HG02973 (cell line): ENCODE measurements around the gene MRPL28.
A peak's percentile ranks its signal among the peaks of the same experiment; 100 is the strongest.
"Not testable (repeated sequence)": the region's sequence is repeated elsewhere in the genome, so short reads cannot be mapped to it uniquely, and the experiment has no call there.

Source experiments
- ATAC-seq: cut with Tn5 transposase; IDR thresholded peaks from one replicate; pipeline ENCODE4 v1.9.1; 2021; ENCODE audit warnings: moderate library complexity; ENCODE audit not compliant: unreplicated experiment

Gene MRPL28

GRCh38 chr16:370443-370842 is at the start of gene MRPL28:
Gene MRPL28, minus strand, starts transcription at chr16:370538. Its CDS starts 320 bp downstream, at chr16:370218.
- peak; percentile 77 for ATAC-seq

- not testable (repeated sequence) for ATAC-seq
Measured at GRCh38 chr16:415170-415498, 44.8 kb upstream of the MRPL28 start.

GRCh38 chr16:414395-415169 is 44.2 kb upstream of the MRPL28 start:
- ATAC-seq, result no peak

- ATAC-seq, result no peak
Measured at GRCh38 chr16:411576-412265, 41.4 kb upstream of the MRPL28 start.

- no peak for ATAC-seq
Measured at GRCh38 chr16:410516-411178, 40.3 kb upstream of the MRPL28 start.

GRCh38 chr16:407253-407652 is 36.9 kb upstream of the MRPL28 start:
- ATAC-seq, result no peak

GRCh38 chr16:405548-406506 is 35.5 kb upstream of the MRPL28 start:
- no peak for ATAC-seq

- ATAC-seq, result no peak
Measured at GRCh38 chr16:404971-405486, 34.7 kb upstream of the MRPL28 start.

GRCh38 chr16:401468-402348 is 31.4 kb upstream of the MRPL28 start, which contains the start of gene DECR2:
Gene DECR2, plus strand, starts transcription at chr16:401885. Its CDS starts 79 bp downstream, at chr16:401964.
- ATAC-seq, result peak; percentile 43

GRCh38 chr16:400061-400591 is 29.8 kb upstream of the MRPL28 start:
- no peak for ATAC-seq

- ATAC-seq, result no peak
Measured at GRCh38 chr16:399340-400019, 29.1 kb upstream of the MRPL28 start.

GRCh38 chr16:398561-399339 is 28.4 kb upstream of the MRPL28 start:
- no peak for ATAC-seq

- no peak for ATAC-seq
Measured at GRCh38 chr16:397736-398332, 27.5 kb upstream of the MRPL28 start.

- ATAC-seq, result no peak
Measured at GRCh38 chr16:397135-397661, 26.9 kb upstream of the MRPL28 start, which contains the start of gene NME4. Gene NME4, plus strand, starts transcription at chr16:397199. Its CDS starts 24 bp downstream, at chr16:397223.

GRCh38 chr16:396605-397004 is 26.3 kb upstream of the MRPL28 start:
- ATAC-seq, result no peak

- ATAC-seq, result no peak
Measured at GRCh38 chr16:396199-396598, 25.9 kb upstream of the MRPL28 start.

- ATAC-seq, result no peak
Measured at GRCh38 chr16:392450-393030, 22.2 kb upstream of the MRPL28 start.
